CD14-positive monocyte (primary cell): Measurements from ENCODE around the gene BNC2. TPM values are rescaled to one million over a fixed set of nuclear protein-coding genes. Genes with fewer than 3 reads are reported as not detected.

Source experiments
- DNase-seq, 3 donors: peaks; one replicate each; pipeline ENCODE4 v3.0.0-alpha.2; 2011 to 2022
- H2AFZ ChIP-seq: 2 replicates; pipeline ENCODE4 v1.6.0; 2012; ENCODE audit warnings: mild to moderate bottlenecking, low read depth, low read length, inconsistent platforms; ENCODE audit not compliant: insufficient read depth, poor library complexity, severe bottlenecking
- H3K27ac ChIP-seq, 2 donors: 1 replicate in 1 of 2; 2 replicates in 1 of 2; pipeline ENCODE4 v1.5.1; 2012 to 2013; ENCODE audit warnings: low read length in 2 of 2, control low read depth in 1 of 2, inconsistent platforms in 1 of 2, low read depth in 1 of 2, mild to moderate bottlenecking in 1 of 2
- H3K27me3 ChIP-seq, 2 donors: one replicate each; pipeline versions ENCODE4 v1.6.0 to v1.6.1; 2011 to 2013; ENCODE audit warnings: low read length in 2 of 2; ENCODE audit not compliant: control insufficient read depth in 2 of 2, insufficient read depth in 2 of 2
- H3K36me3 ChIP-seq, 2 donors: replicated peaks in 1 of 2; 1 replicate in 1 of 2; 2 replicates in 1 of 2; pipeline versions ENCODE4 v1.5.1 to v1.6.1; 2012 to 2013; ENCODE audit warnings: low read length in 2 of 2, control low read depth in 1 of 2, inconsistent platforms in 1 of 2, mild to moderate bottlenecking in 1 of 2; ENCODE audit not compliant: insufficient read depth in 2 of 2, control insufficient read depth in 1 of 2
- H3K4me1 ChIP-seq, 2 donors: 1 replicate in 1 of 2; 2 replicates in 1 of 2; pipeline versions ENCODE4 v1.5.1 to v1.6.1; 2012 to 2013; ENCODE audit warnings: low read length in 2 of 2, control low read depth in 1 of 2, inconsistent platforms in 1 of 2, mild to moderate bottlenecking in 1 of 2, moderate library complexity in 1 of 2; ENCODE audit not compliant: insufficient read depth in 2 of 2, control insufficient read depth in 1 of 2
- H3K4me2 ChIP-seq: replicated peaks from 2 replicates; pipeline ENCODE3; 2012; ENCODE audit warnings: low read length, moderate library complexity, mild to moderate bottlenecking; ENCODE audit not compliant: poor library complexity, severe bottlenecking; ENCODE audit errors: extremely low read depth
- H3K4me3 ChIP-seq, 3 experiments: fragments of 200-600 bp in 1 of 3; sonication (generic) in 1 of 3; replicated peaks in 1 of 3; 1 replicate in 2 of 3; 2 replicates in 1 of 3; pipeline ENCODE4 v1.5.1; 2011 to 2013; ENCODE audit warnings: low read length in 3 of 3, mild to moderate bottlenecking in 3 of 3, control low read depth in 2 of 3, low read depth in 2 of 3, inconsistent platforms in 1 of 3, moderate library complexity in 1 of 3
- H3K79me2 ChIP-seq: 2 replicates; pipeline ENCODE4 v1.6.0; 2012; ENCODE audit warnings: mild to moderate bottlenecking, control low read depth, inconsistent platforms, low read length, moderate library complexity; ENCODE audit not compliant: insufficient read depth
- H3K9ac ChIP-seq: 2 replicates; pipeline ENCODE4 v1.6.0; 2017; ENCODE audit warnings: low read length, mild to moderate bottlenecking; ENCODE audit not compliant: insufficient read depth, poor library complexity, severe bottlenecking
- H3K9me3 ChIP-seq, 2 donors: replicated peaks in 1 of 2; 1 replicate in 1 of 2; 2 replicates in 1 of 2; pipeline versions ENCODE4 v1.5.1 to v1.6.1; 2012 to 2013; ENCODE audit warnings: low read length in 2 of 2, control low read depth in 1 of 2; ENCODE audit not compliant: control insufficient read depth in 1 of 2, insufficient read depth in 1 of 2
- H4K20me1 ChIP-seq: 2 replicates; pipeline ENCODE4 v1.6.0; 2012; ENCODE audit warnings: mild to moderate bottlenecking, low read length, control low read depth, moderate library complexity; ENCODE audit not compliant: insufficient read depth
- H3K27ac Mint-ChIP-seq, 7 donors: one replicate each; pipeline ENCODE4 v1.8.0; 2020; ENCODE audit warnings: mild to moderate bottlenecking in 7 of 7, mixed read lengths in 7 of 7, moderate library complexity in 6 of 7, inconsistent platforms in 2 of 7
- H3K27me3 Mint-ChIP-seq, 3 donors: one replicate each; pipeline ENCODE4 v1.8.0; 2021 to 2022; ENCODE audit warnings: low read depth in 3 of 3, mild to moderate bottlenecking in 3 of 3, mixed read lengths in 3 of 3, moderate library complexity in 3 of 3, inconsistent platforms in 1 of 3
- H3K36me3 Mint-ChIP-seq, 2 donors: one replicate each; pipeline ENCODE4 v1.8.0; 2020; ENCODE audit warnings: mixed read lengths in 2 of 2, inconsistent platforms in 1 of 2, mild to moderate bottlenecking in 1 of 2
- H3K4me1 Mint-ChIP-seq: one replicate; pipeline ENCODE4 v1.8.0; 2020; ENCODE audit warnings: mild to moderate bottlenecking, mixed read lengths
- H3K4me3 Mint-ChIP-seq, 2 donors: one replicate each; pipeline ENCODE4 v1.8.0; 2020; ENCODE audit warnings: mild to moderate bottlenecking in 2 of 2, mixed read lengths in 2 of 2, moderate library complexity in 1 of 2
- H3K9me3 Mint-ChIP-seq, 7 donors: one replicate each; pipeline ENCODE4 v1.8.0; 2020 to 2022; ENCODE audit warnings: mixed read lengths in 7 of 7, mild to moderate bottlenecking in 6 of 7, moderate library complexity in 6 of 7, inconsistent platforms in 2 of 7
- CTCF ChIP-seq: fragments of 200-600 bp; IDR thresholded peaks from one replicate; pipeline ENCODE4 v1.8.0; 2022; ENCODE audit warnings: antibody characterized with exemption, mild to moderate bottlenecking
- WGBS: methylation state at CpG from one replicate; pipeline ENCODE4 v1.1.5; 2013; ENCODE audit warnings: missing lambda C conversion rate; ENCODE audit not compliant: insufficient coverage; 5-methylcytosine and 5-hydroxymethylcytosine counted together
- intact Hi-C, 2 donors: fragments of 100-400 bp; cut with micrococcal nuclease; formaldehyde crosslinking; loops; one replicate each; pipeline versions ENCODE4 v1.15.0 to v1.15.1; 2023
- polyA plus RNA-seq, 3 donors: library from polyadenylated mRNA; depleted of rRNA in 1 of 3; unstranded in 2 of 3; stranded (reverse) in 1 of 3; fragments of 300-500 nt in 2 of 3; fragments of >200 nt in 1 of 3; fragmentation: Illumina TruSeq in 2 of 3; gene quantifications; 1 replicate in 2 of 3; 2 replicates in 1 of 3; pipeline ENCODE4 v1.2.3, GENCODE V29; 2012 to 2021

The BNC2 gene
- polyA plus RNA-seq, 3 donors = 0.01 TPM; not detected in 2

DNA sequence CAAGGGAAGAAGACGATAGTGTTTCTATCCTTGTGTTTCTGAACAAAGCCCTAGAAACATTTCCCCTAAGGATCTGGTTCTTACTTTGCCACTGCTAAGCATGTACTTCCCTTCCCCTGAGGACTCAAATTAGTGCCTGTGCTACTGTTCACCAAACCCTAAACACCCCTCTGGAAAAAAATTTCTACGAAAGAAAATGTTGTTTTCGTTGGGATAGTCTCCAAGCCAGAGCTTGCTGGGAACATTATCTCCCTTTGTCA is 294.6 kb downstream of the BNC2 start:
- WGBS = no CpG with 5 or more reads among the region's 3 CpGs
- Mint-ChIP-seq H3K27ac (no peak overlapping the region), H3K4me1 (no peaks in the 10 kb centered on the region), H3K27me3 (peaks cover 0 to 5% (median 2%) of the 10 kb centered on the region in 3 donors), H3K9me3 (no peaks in the 10 kb centered on the region), H3K36me3 (no peaks in the 10 kb centered on the region), H3K4me3 (no peak overlapping the region)
- H3K27ac ChIP-seq = no peak overlapping the region
- H2AFZ ChIP-seq = no peak overlapping the region
- H3K36me3 ChIP-seq = no peaks in the 10 kb centered on the region
- H3K79me2 ChIP-seq = no peaks in the 10 kb centered on the region
- no peaks in the 10 kb centered on the region for H3K9me3 ChIP-seq
- no peak overlapping the region for H3K4me2 ChIP-seq
- H3K9ac ChIP-seq = no peak overlapping the region
- DNase-seq = no peak
- no peak for TF ChIP-seq CTCF
- H3K27me3 ChIP-seq = no peaks in the 10 kb centered on the region
- H4K20me1 ChIP-seq = no peaks in the 10 kb centered on the region
- no peak overlapping the region for H3K4me3 ChIP-seq
- H3K4me1 ChIP-seq = no peaks in the 10 kb centered on the region
- intact Hi-C loops = no loop called here

DNA sequence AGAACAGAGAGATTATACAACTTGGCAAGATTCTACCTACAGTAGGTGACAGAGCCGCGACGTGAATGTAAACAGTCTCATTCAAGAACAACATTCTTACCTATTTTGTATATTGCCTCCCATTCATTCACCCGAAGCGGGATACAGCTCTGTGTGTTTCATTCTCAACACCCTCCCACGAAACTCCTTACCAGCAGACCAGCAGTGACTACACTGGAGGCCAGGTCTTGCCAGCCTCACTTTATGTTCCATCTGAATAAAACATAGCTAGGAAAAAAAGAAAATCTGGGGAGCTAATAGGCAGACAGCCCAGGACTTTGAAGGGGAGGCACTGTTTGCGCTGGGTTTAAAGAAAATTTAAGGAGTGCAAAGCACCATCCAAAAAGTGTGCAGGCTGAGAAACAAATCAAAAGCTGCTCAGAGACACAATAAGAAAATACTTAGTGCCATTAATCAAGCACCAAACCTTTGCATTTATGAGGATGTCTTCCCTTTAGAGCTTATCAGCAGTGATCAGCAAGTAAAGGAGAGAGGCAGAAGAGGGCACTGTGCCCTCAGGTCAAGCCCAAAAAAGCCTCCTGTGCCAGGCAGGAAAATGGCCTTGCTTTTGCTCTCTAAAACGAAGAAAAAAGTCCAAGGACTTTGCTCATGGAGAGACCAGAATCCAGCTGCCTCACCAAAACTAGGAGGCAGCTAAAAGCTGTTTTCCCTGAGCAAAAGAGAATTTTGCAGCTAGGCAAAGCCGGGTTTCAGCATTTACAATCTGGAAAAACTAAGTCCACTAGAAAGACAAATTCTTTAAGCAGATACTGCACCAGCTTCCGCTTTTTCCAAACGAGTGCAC is 295.1 kb downstream of the BNC2 start:
- H3K9me3 Mint-ChIP-seq = no peaks in the 10 kb centered on the region
- peaks cover 0 to 5% (median 2%) of the 10 kb centered on the region in 3 donors for H3K27me3 Mint-ChIP-seq
- no peak for DNase-seq
- no peaks in the 10 kb centered on the region for H3K36me3 Mint-ChIP-seq
- intact Hi-C loops = no loop called here
- H3K4me1 ChIP-seq = no peaks in the 10 kb centered on the region
- no peaks in the 10 kb centered on the region for H3K79me2 ChIP-seq
- H3K27ac ChIP-seq = no peak overlapping the region
- H3K4me3 Mint-ChIP-seq = no peak overlapping the region
- WGBS = 78% methylated on average over 9 of the region's 11 CpGs
- H3K4me2 ChIP-seq = no peak overlapping the region
- H3K9me3 ChIP-seq = no peaks in the 10 kb centered on the region
- TF ChIP-seq CTCF = no peak
- H3K4me3 ChIP-seq = no peak overlapping the region
- no peak overlapping the region for H3K9ac ChIP-seq
- no peaks in the 10 kb centered on the region for H3K36me3 ChIP-seq
- H2AFZ ChIP-seq = no peak overlapping the region
- H3K27me3 ChIP-seq = no peaks in the 10 kb centered on the region
- no peaks in the 10 kb centered on the region for H4K20me1 ChIP-seq
- no peak overlapping the region for H3K27ac Mint-ChIP-seq
- H3K4me1 Mint-ChIP-seq = no peaks in the 10 kb centered on the region
